HCT116 (cell line): ENCODE measurements around the gene MPPED1. TPM values are rescaled to one million over a fixed set of nuclear protein-coding genes. Genes with fewer than 3 reads are reported as not detected.

Experiments
- ATAC-seq: fragments of 200-7000 bp; cut with Tn5 transposase; 2 replicates; pipeline ENCODE4 v1.9.1; 2020; ENCODE audit warnings: mild to moderate bottlenecking, moderate library complexity
- BruUV-seq: library from RNA; stranded (reverse); fragments of 400-500 nt; replicated peaks from 2 replicates; lab custom pipeline; 2021; lab: Mats Ljungman, UMichigan
- CTCF ChIA-PET: fragments of 300-600 bp; sonication (Branson Sonifier 250); formaldehyde crosslinking; loops from one replicate; lab custom pipeline; 2021; ENCODE audit warnings: antibody characterized with exemption; lab: Charles Lee
- POLR2A ChIA-PET: fragments of 300-600, 350-600 bp; sonication (Branson Sonifier 250); formaldehyde crosslinking; loops from one replicate; lab custom pipeline; 2021; ENCODE audit warnings: antibody characterized with exemption; lab: Charles Lee
- RAD21 ChIA-PET, 2 experiments: fragments of 300-600 bp; sonication (Branson Sonifier 250); formaldehyde crosslinking; loops; one replicate each; lab custom pipeline; 2023; ENCODE audit warnings: low total read pairs in 2 of 2; ENCODE audit not compliant: uncharacterized antibody in 2 of 2, unreplicated experiment in 2 of 2, low non-redundant PET in 1 of 2; lab: Charles Lee
- DNase-seq: peaks from one replicate; pipeline ENCODE4 v3.0.0-alpha.2; 2010; ENCODE audit warnings: low read depth, low spot score
- H2AFZ ChIP-seq: fragments of 200-600 bp; shearing (Covaris generic), sonication (generic); 2 replicates; pipeline ENCODE4 v1.6.1; 2017; ENCODE audit warnings: low read depth, mixed run types, mixed read lengths, antibody characterized with exemption, low read length; ENCODE audit not compliant: poor library complexity, severe bottlenecking
- H3K27ac ChIP-seq: 2 replicates; pipeline ENCODE4 v1.5.1; 2012; ENCODE audit warnings: low read depth, low read length
- H3K27me3 ChIP-seq: fragments of 200-600 bp; sonication (generic); 2 replicates; pipeline ENCODE4 v1.6.1; 2016; ENCODE audit warnings: mixed run types, low read length, mixed read lengths; ENCODE audit not compliant: insufficient read depth
- H3K36me3 ChIP-seq, 2 experiments: fragments of 200-500 bp in 1 of 2; fragments of 200-600 bp in 1 of 2; sonication (Bioruptor generic) in 1 of 2; sonication (generic) in 1 of 2; 2 replicates each; pipeline versions ENCODE4 v1.5.1 to v1.6.1; 2014 to 2016; ENCODE audit warnings: low read length in 2 of 2, inconsistent platforms in 1 of 2, mixed read lengths in 1 of 2, mixed run types in 1 of 2; ENCODE audit not compliant: insufficient read depth in 2 of 2, control insufficient read depth in 1 of 2
- H3K4me1 ChIP-seq, 2 experiments: fragments of 200-600 bp in 1 of 2; sonication (generic) in 1 of 2; 2 replicates each; pipeline versions ENCODE4 v1.5.1 to v1.6.1; 2012 to 2017; ENCODE audit warnings: low read length in 2 of 2, inconsistent platforms in 1 of 2, mild to moderate bottlenecking in 1 of 2, mixed read lengths in 1 of 2, mixed run types in 1 of 2, moderate library complexity in 1 of 2; ENCODE audit not compliant: insufficient read depth in 2 of 2, control insufficient read depth in 1 of 2
- H3K4me2 ChIP-seq: fragments of 200-600 bp; sonication (generic); 2 replicates; pipeline ENCODE4 v1.6.1; 2017; ENCODE audit warnings: mixed run types, low read length, mixed read lengths
- H3K4me3 ChIP-seq, 2 experiments: fragments of 200-600 bp in 1 of 2; sonication (generic) in 1 of 2; replicated peaks in 1 of 2; 2 replicates each; pipeline ENCODE4 v1.5.1; 2011 to 2016; ENCODE audit warnings: low read length in 2 of 2, control low read depth in 1 of 2, low read depth in 1 of 2, mild to moderate bottlenecking in 1 of 2, mixed read lengths in 1 of 2, mixed run types in 1 of 2
- H3K79me2 ChIP-seq: fragments of 200-600 bp; sonication (generic); 2 replicates; pipeline ENCODE4 v1.6.1; 2017; ENCODE audit warnings: mild to moderate bottlenecking, mixed run types, low read length, moderate library complexity, mixed read lengths; ENCODE audit not compliant: insufficient read depth
- H3K9ac ChIP-seq: fragments of 200-600 bp; sonication (generic); 2 replicates; pipeline ENCODE4 v1.6.1; 2016; ENCODE audit warnings: low read length, mixed read lengths
- H3K9me2 ChIP-seq: fragments of 200-600 bp; sonication (generic), shearing (Covaris generic); 2 replicates; pipeline ENCODE4 v1.6.1; 2017; ENCODE audit warnings: mixed run types, mild to moderate bottlenecking, moderate library complexity; ENCODE audit not compliant: insufficient read depth
- H3K9me3 ChIP-seq, 2 experiments: fragments of 200-500 bp in 1 of 2; fragments of 200-600 bp in 1 of 2; sonication (Bioruptor generic) in 1 of 2; sonication (generic) in 1 of 2; 2 replicates each; pipeline ENCODE4 v1.6.1; 2014 to 2017; ENCODE audit warnings: low read length in 2 of 2, mixed read lengths in 2 of 2, inconsistent platforms in 1 of 2, low read depth in 1 of 2, mild to moderate bottlenecking in 1 of 2, mixed run types in 1 of 2, moderate library complexity in 1 of 2; ENCODE audit not compliant: control insufficient read depth in 1 of 2, insufficient read depth in 1 of 2
- H4K20me1 ChIP-seq: fragments of 200-600 bp; sonication (generic), shearing (Covaris generic); 2 replicates; pipeline ENCODE4 v1.6.1; 2017; ENCODE audit warnings: mixed run types, mild to moderate bottlenecking, moderate library complexity; ENCODE audit not compliant: insufficient read depth
- CEBPB ChIP-seq: IDR thresholded peaks from 2 replicates; pipeline ENCODE4 v1.6.1; 2012; ENCODE audit warnings: low read depth
- EGR1 ChIP-seq: IDR thresholded peaks from 2 replicates; pipeline ENCODE4 v1.6.1; 2012; ENCODE audit warnings: low read depth
- ELF1 ChIP-seq: IDR thresholded peaks from 2 replicates; pipeline ENCODE4 v1.6.1; 2012; ENCODE audit warnings: low read depth, borderline replicate concordance
- EZH2phosphoT487 ChIP-seq: fragments of 200-600 bp; IDR thresholded peaks from 2 replicates; pipeline ENCODE4 v1.6.1; 2018; ENCODE audit warnings: antibody characterized with exemption, borderline replicate concordance
- JUND ChIP-seq: IDR thresholded peaks from 2 replicates; pipeline ENCODE4 v1.6.1; 2012
- POLR2A ChIP-seq: IDR thresholded peaks from 2 replicates; pipeline ENCODE4 v1.7.0; 2011; ENCODE audit warnings: borderline replicate concordance; ENCODE audit not compliant: insufficient read depth, insufficient read length; ENCODE audit errors: extremely low read depth
- RAD21 ChIP-seq: IDR thresholded peaks from 2 replicates; pipeline ENCODE4 v1.6.1; 2012; ENCODE audit warnings: low read depth, mild to moderate bottlenecking
- REST ChIP-seq: IDR thresholded peaks from 2 replicates; pipeline ENCODE4 v1.6.1; 2012; ENCODE audit warnings: low read depth
- SIN3A ChIP-seq: IDR thresholded peaks from 2 replicates; pipeline ENCODE4 v1.6.1; 2012; ENCODE audit warnings: low read depth
- SRF ChIP-seq: IDR thresholded peaks from 2 replicates; pipeline ENCODE4 v1.6.1; 2012; ENCODE audit warnings: low read depth
- YY1 ChIP-seq: IDR thresholded peaks from 2 replicates; pipeline ENCODE4 v1.6.1; 2011; ENCODE audit warnings: low read length, low read depth, moderate library complexity, mild to moderate bottlenecking; ENCODE audit not compliant: insufficient replicate concordance; ENCODE audit errors: extremely low read depth
- intact Hi-C: fragments of 100-400 bp; cut with micrococcal nuclease; formaldehyde crosslinking; loops from 2 replicates; pipeline ENCODE4 v1.10.0; 2022
- total RNA-seq: library from RNA; stranded (reverse); gene quantifications from one replicate; pipeline ENCODE4 v1.2.1, GENCODE V29; 2021; ENCODE audit not compliant: unreplicated experiment
- TF ChIP-seq, protein P1 (sequence below): IDR thresholded peaks from 2 replicates; pipeline ENCODE4 v1.6.1; 2012
- TF ChIP-seq, protein P2 (sequence below): IDR thresholded peaks from 2 replicates; pipeline ENCODE4 v1.6.1; 2011; ENCODE audit warnings: mild to moderate bottlenecking, low read length, moderate library complexity; ENCODE audit not compliant: insufficient replicate concordance; ENCODE audit errors: extremely low read depth

MPPED1 gene
- total RNA-seq, 1 experiment from 2014 or later: not detected

DNA sequence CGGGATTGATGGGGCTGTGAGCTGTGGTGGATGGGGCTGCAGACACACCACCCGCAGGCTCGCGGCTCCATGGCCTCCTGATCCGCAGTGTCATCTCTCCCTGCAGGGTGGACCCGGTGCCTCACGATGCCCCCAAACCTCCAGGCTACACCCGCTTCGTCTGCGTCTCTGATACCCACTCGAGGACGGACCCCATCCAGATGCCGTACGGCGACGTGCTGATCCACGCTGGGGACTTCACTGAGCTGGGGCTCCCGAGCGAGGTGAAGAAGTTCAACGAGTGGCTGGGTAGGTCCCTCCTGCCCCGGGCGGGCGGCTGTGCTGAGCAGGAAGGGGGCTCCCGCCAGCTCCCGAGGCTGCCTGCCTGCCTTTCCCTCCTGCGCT, 23.1 kb downstream of the MPPED1 start:
- H3K79me2 ChIP-seq: no peaks in the 10 kb centered on the region
- no TSS peak for BruUV-seq
- H2AFZ ChIP-seq: no peak overlapping the region
- no peak overlapping the region for H3K4me2 ChIP-seq
- H3K4me3 ChIP-seq: no peak overlapping the region
- no peak overlapping the region for H3K27ac ChIP-seq
- H3K9ac ChIP-seq: no peak overlapping the region
- TF ChIP-seq SIN3A (no peak), EGR1 (no peak), ELF1 (no peak)
- TF ChIP-seq, protein P1, sequence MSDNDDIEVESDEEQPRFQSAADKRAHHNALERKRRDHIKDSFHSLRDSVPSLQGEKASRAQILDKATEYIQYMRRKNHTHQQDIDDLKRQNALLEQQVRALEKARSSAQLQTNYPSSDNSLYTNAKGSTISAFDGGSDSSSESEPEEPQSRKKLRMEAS: no peak
- POLR2A ChIA-PET: no interaction called here
- no peaks in the 10 kb centered on the region for H3K9me3 ChIP-seq
- no peak for ATAC-seq
- no peaks in the 10 kb centered on the region for H3K9me2 ChIP-seq
- no peak for DNase-seq
- CTCF ChIA-PET: no interaction called here
- RAD21 ChIA-PET: no interaction called here
- no peaks in the 10 kb centered on the region for H4K20me1 ChIP-seq
- H3K4me1 ChIP-seq: no peaks in the 10 kb centered on the region
- H3K36me3 ChIP-seq: no peaks in the 10 kb centered on the region
- intact Hi-C loops: no loop called here
- H3K27me3 ChIP-seq: peaks cover 39% of the 10 kb centered on the region

DNA sequence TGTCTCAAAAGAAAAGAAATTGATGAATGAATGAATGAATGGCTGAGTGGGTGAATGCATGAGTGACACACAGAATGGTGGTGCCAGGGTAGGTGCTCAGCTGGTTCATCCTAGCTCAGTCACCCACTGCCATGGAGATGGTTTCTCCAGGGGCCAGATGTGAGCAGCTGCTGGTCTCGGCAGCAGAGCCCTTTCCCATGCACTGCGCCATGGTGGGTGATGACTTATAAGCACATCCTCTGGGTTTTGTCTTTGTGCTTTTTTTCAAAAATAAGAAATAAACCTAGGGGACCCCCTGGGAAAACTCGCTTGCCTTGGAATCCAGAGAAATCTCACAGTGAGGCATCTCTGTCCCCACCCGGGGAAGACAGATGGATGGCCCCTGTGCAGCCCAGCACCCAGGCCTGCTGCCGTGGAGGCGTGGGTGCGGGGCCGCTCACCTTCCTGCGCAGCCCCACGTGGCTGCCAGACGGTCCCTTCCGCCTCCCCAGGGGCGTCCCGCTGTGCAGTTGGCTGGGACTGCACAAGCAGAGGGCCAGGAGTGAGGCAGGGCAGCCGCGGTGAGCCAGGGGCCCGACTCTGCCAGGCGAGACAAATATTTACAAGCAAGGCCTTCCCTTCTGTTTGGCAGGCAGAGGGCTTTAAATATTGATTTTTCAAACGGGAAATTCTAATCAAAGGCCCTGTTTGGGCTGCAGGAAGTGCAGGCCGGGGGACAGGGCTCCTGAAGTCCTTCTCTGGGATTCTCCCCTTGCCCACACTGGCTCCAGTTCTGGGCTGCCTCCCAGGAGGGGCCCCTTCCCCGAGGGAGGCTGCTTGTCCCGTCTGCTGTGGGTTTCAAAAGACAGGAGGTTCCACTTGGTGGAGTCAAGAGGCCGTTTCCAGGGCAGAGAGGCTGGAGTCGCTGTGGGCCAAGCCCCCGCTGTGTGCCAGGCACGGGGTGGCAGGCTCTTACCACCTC, 24.3 kb downstream of the MPPED1 start:
- BruUV-seq: no TSS peak
- ChIA-PET CTCF (no interaction called here), POLR2A (no interaction called here)
- no peak for TF ChIP-seq ELF1
- no peak for TF ChIP-seq SRF
- TF ChIP-seq EZH2phosphoT487: no peak
- no peak for TF ChIP-seq YY1
- no peak for TF ChIP-seq POLR2A
- no peak for TF ChIP-seq REST
- TF ChIP-seq, protein P2, sequence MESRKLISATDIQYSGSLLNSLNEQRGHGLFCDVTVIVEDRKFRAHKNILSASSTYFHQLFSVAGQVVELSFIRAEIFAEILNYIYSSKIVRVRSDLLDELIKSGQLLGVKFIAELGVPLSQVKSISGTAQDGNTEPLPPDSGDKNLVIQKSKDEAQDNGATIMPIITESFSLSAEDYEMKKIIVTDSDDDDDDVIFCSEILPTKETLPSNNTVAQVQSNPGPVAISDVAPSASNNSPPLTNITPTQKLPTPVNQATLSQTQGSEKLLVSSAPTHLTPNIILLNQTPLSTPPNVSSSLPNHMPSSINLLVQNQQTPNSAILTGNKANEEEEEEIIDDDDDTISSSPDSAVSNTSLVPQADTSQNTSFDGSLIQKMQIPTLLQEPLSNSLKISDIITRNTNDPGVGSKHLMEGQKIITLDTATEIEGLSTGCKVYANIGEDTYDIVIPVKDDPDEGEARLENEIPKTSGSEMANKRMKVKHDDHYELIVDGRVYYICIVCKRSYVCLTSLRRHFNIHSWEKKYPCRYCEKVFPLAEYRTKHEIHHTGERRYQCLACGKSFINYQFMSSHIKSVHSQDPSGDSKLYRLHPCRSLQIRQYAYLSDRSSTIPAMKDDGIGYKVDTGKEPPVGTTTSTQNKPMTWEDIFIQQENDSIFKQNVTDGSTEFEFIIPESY: no peak
- no peak for TF ChIP-seq CEBPB
- no peak for TF ChIP-seq SIN3A
- no peak for TF ChIP-seq RAD21
- no peak for TF ChIP-seq JUND
- no peak for TF ChIP-seq EGR1
- TF ChIP-seq, protein P1: no peak

More for the DNA sequence above, 24.3 kb downstream of the MPPED1 start:
- H3K9ac ChIP-seq: no peak overlapping the region
- no peaks in the 10 kb centered on the region for H4K20me1 ChIP-seq
- no peaks in the 10 kb centered on the region for H3K36me3 ChIP-seq
- DNase-seq (no peak), ATAC-seq (no peak)
- intact Hi-C loops: no loop called here
- no peak overlapping the region for H3K4me3 ChIP-seq
- no peak overlapping the region for H2AFZ ChIP-seq
- no peaks in the 10 kb centered on the region for H3K9me2 ChIP-seq
- H3K4me2 ChIP-seq: no peak overlapping the region
- H3K9me3 ChIP-seq: no peaks in the 10 kb centered on the region
- RAD21 ChIA-PET: no interaction called here
- H3K27ac ChIP-seq: no peak overlapping the region
- H3K79me2 ChIP-seq: no peaks in the 10 kb centered on the region
- peaks cover 30% of the 10 kb centered on the region for H3K27me3 ChIP-seq
- no peaks in the 10 kb centered on the region for H3K4me1 ChIP-seq
